ENCODE measurements around the gene ALMS1.
A peak's percentile ranks its signal among the peaks of the same experiment; 100 is the strongest.
"Not testable (repeated sequence)": the region's sequence is repeated elsewhere in the genome, so short reads cannot be mapped to it uniquely, and the experiment has no call there.

The ALMS1 gene

DNA sequence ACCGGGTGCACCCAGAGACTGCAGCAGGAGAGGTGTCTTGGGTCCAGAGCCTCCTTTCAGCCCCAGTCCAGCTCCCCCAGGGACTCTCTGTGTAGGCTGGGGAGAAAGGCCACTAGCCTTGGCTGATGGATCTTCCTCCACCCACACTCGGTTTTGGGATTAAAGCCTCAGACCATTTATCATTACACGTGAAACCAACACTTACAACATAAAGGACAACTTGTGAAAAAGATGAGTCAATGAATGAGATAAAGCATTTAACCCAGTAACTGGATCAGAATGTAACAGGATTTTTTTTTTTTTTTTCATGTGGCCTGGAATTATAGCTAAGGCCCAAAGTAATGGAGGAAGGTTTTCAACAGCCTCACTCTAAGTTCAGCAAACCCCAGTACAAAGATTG lies 224.5 kb downstream of the ALMS1 start:
- H3K36me3 ChIP-seq, result no peaks in the 10 kb centered on the region
- no peak for DNase-seq
- H3K27me3 ChIP-seq, result no peaks in the 10 kb centered on the region
- no peaks in the 10 kb centered on the region for H3K9me3 ChIP-seq
- no peaks in the 10 kb centered on the region for H3K4me1 ChIP-seq
- no peak overlapping the region for H3K4me3 ChIP-seq (ENCODE audit: low read depth, low read length)
- TF ChIP-seq, protein P1, sequence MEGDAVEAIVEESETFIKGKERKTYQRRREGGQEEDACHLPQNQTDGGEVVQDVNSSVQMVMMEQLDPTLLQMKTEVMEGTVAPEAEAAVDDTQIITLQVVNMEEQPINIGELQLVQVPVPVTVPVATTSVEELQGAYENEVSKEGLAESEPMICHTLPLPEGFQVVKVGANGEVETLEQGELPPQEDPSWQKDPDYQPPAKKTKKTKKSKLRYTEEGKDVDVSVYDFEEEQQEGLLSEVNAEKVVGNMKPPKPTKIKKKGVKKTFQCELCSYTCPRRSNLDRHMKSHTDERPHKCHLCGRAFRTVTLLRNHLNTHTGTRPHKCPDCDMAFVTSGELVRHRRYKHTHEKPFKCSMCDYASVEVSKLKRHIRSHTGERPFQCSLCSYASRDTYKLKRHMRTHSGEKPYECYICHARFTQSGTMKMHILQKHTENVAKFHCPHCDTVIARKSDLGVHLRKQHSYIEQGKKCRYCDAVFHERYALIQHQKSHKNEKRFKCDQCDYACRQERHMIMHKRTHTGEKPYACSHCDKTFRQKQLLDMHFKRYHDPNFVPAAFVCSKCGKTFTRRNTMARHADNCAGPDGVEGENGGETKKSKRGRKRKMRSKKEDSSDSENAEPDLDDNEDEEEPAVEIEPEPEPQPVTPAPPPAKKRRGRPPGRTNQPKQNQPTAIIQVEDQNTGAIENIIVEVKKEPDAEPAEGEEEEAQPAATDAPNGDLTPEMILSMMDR (IDR thresholded peaks at IDR 0.05; ENCODE audit: low read depth, low read length), result no peak

DNA sequence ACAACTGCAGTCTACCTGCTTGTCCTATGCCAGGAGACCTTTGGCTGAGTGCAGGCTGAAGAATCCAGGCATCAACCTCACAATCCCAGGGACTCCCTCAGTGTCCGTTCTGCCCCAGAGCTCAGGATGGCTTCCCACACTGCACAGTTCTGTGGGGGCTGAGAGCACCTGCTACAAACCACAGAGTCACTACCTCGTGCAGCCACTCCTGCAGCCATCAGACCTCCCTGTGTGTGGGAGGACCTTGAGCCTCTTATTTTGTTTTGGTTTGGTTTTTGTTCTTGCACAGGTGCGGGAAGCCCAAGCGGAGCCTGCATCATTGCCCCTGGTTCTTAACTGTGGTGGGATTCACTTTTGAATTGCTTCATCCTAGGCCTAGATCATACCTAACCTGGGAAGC lies 225.6 kb downstream of the ALMS1 start:
- Histone ChIP-seq H3K4me3 (ENCODE audit: low read depth, low read length) (no peak overlapping the region), H3K4me1 (no peaks in the 10 kb centered on the region), H3K36me3 (no peaks in the 10 kb centered on the region), H3K9me3 (no peaks in the 10 kb centered on the region), H3K27me3 (no peaks in the 10 kb centered on the region)
- no peak for DNase-seq
- TF ChIP-seq, protein P1 (IDR thresholded peaks at IDR 0.05; ENCODE audit: low read depth, low read length), result no peak

- DNase-seq, result no peak
- Histone ChIP-seq H3K36me3 (no peaks in the 10 kb centered on the region), H3K4me3 (ENCODE audit: low read depth, low read length) (no peak overlapping the region), H3K27me3 (no peaks in the 10 kb centered on the region), H3K9me3 (no peaks in the 10 kb centered on the region), H3K4me1 (no peaks in the 10 kb centered on the region)
- TF ChIP-seq, protein P1 (IDR thresholded peaks at IDR 0.05; ENCODE audit: low read depth, low read length), result no peak
These were observed 226.2 kb downstream of the ALMS1 start for GRCh38 chr2:73611867-73612266.

GRCh38 chr2:73614105-73614504 lies 228.5 kb downstream of the ALMS1 start:
- TF ChIP-seq, protein P1 (IDR thresholded peaks at IDR 0.05; ENCODE audit: low read depth, low read length), result no peak
- Histone ChIP-seq H3K4me1 (no peaks in the 10 kb centered on the region), H3K27me3 (no peaks in the 10 kb centered on the region), H3K4me3 (ENCODE audit: low read depth, low read length) (no peak overlapping the region), H3K9me3 (no peaks in the 10 kb centered on the region), H3K36me3 (no peaks in the 10 kb centered on the region)
- DNase-seq, result no peak

- Histone ChIP-seq H3K27me3 (no peaks in the 10 kb centered on the region), H3K36me3 (no peaks in the 10 kb centered on the region), H3K4me3 (ENCODE audit: low read depth, low read length) (no peak overlapping the region), H3K9me3 (no peaks in the 10 kb centered on the region), H3K4me1 (no peaks in the 10 kb centered on the region)
- no peak for DNase-seq
- TF ChIP-seq, protein P1 (IDR thresholded peaks at IDR 0.05; ENCODE audit: low read depth, low read length), result no peak
These were observed 229.4 kb downstream of the ALMS1 start for GRCh38 chr2:73614997-73615396.

GRCh38 chr2:73619925-73620324 lies 234.3 kb downstream of the ALMS1 start:
- not testable (repeated sequence) for H3K27me3 ChIP-seq; H3K4me1 ChIP-seq; H3K9me3 ChIP-seq; H3K4me3 ChIP-seq (ENCODE audit: low read depth, low read length); H3K36me3 ChIP-seq
- DNase-seq, result peak; percentile 12
- TF ChIP-seq, protein P1 (IDR thresholded peaks at IDR 0.05; ENCODE audit: low read depth, low read length), result peak; percentile 29

- not testable (repeated sequence) for H3K4me3 ChIP-seq (ENCODE audit: low read depth, low read length); H3K4me1 ChIP-seq; H3K9me3 ChIP-seq; DNase-seq; H3K36me3 ChIP-seq; H3K27me3 ChIP-seq
These were observed 238.4 kb downstream of the ALMS1 start for GRCh38 chr2:73624036-73624435.

DNA sequence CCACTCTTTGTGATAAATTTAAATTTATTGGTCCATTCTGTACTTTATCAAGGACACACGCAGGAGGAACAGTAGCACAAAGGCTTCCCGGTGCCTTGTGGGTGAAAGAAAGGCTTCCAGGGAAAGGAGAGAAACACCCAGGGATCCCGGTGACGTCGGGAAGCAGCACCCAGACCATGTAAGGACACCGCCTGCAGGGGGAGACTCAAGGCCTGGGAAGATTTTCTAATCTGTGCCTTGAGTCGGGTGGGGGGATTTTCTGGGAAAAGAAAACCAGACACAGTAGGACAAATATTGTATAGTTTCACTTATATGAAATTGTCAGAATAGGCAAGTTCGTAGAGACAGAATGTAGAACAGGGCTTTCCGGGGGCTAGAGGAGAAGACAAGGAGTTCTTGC lies 239.0 kb downstream of the ALMS1 start:
- not testable (repeated sequence) for DNase-seq; H3K27me3 ChIP-seq; H3K9me3 ChIP-seq; H3K36me3 ChIP-seq; H3K4me3 ChIP-seq (ENCODE audit: low read depth, low read length); H3K4me1 ChIP-seq

DNA sequence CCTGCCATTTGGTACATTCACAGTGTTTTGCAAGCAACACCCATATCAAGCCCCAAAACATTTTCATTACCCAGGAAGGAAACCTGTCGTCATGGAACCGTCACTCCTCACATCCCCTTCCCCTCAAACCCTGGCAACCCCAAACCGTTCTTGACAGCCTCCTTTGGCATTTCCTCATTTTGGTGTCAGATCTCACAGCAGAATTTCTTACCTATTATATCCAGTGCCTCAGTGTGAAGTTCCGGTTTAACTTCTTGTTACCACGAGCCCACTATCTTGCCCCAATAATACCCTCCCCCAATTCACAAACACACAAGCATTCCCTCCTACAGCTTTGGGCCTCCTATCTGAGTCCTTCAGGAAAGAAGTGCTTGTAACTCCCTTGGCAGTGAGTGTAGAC lies 240.6 kb downstream of the ALMS1 start:
- H3K9me3 ChIP-seq; H3K4me3 ChIP-seq (ENCODE audit: low read depth, low read length); H3K4me1 ChIP-seq; H3K36me3 ChIP-seq; H3K27me3 ChIP-seq; DNase-seq: not testable (repeated sequence)

- not testable (repeated sequence) for H3K4me1 ChIP-seq; H3K9me3 ChIP-seq; H3K4me3 ChIP-seq (ENCODE audit: low read depth, low read length); H3K27me3 ChIP-seq; H3K36me3 ChIP-seq; DNase-seq
These were observed 242.9 kb downstream of the ALMS1 start for GRCh38 chr2:73628493-73628892.

Data from BE2C (cell line).